ENCODE data around the gene IL9R.
"Not testable (repeated sequence)": the region's sequence is repeated elsewhere in the genome, so short reads cannot be mapped to it uniquely, and the experiment has no call there.

- TF ChIP-seq, protein P1, sequence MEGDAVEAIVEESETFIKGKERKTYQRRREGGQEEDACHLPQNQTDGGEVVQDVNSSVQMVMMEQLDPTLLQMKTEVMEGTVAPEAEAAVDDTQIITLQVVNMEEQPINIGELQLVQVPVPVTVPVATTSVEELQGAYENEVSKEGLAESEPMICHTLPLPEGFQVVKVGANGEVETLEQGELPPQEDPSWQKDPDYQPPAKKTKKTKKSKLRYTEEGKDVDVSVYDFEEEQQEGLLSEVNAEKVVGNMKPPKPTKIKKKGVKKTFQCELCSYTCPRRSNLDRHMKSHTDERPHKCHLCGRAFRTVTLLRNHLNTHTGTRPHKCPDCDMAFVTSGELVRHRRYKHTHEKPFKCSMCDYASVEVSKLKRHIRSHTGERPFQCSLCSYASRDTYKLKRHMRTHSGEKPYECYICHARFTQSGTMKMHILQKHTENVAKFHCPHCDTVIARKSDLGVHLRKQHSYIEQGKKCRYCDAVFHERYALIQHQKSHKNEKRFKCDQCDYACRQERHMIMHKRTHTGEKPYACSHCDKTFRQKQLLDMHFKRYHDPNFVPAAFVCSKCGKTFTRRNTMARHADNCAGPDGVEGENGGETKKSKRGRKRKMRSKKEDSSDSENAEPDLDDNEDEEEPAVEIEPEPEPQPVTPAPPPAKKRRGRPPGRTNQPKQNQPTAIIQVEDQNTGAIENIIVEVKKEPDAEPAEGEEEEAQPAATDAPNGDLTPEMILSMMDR (IDR thresholded peaks at IDR 0.05) = not testable (repeated sequence)
- not testable (repeated sequence) for TF ChIP-seq SIN3A (IDR thresholded peaks at IDR 0.05; ENCODE audit: borderline replicate concordance, insufficient read depth, low read depth, low read length)
Observed at GRCh38 chrX:156009691-156010090, 12.2 kb downstream of the IL9R start.
